OCI-LY3 (cell line): ENCODE data around the gene TMED7.

Experiments used
- H2AFZ ChIP-seq: fragments of 200-600, 300-600 bp; shearing (Covaris generic); 2 replicates; pipeline ENCODE4 v1.6.0; 2014; ENCODE audit warnings: antibody characterized with exemption, low read depth, low read length
- H3K27ac ChIP-seq: fragments of 200-600, 300-600 bp; sonication (generic); 2 replicates; pipeline ENCODE4 v1.5.1; 2014; ENCODE audit warnings: mild to moderate bottlenecking, low read length, moderate library complexity, mixed read lengths
- H3K27me3 ChIP-seq: fragments of 200-600, 300-600 bp; sonication (generic); 2 replicates; pipeline ENCODE4 v1.6.1; 2014; ENCODE audit warnings: low read depth, low read length, mixed read lengths
- H3K36me3 ChIP-seq: fragments of 200-600, 300-600 bp; sonication (generic); replicated peaks from 2 replicates; pipeline ENCODE3; 2014; ENCODE audit warnings: low read depth, low read length, mixed read lengths
- H3K4me1 ChIP-seq: fragments of 300-600, 200-600 bp; sonication (generic); 2 replicates; pipeline ENCODE4 v1.6.1; 2014; ENCODE audit warnings: low read length, mixed read lengths
- H3K4me2 ChIP-seq: fragments of 200-600, 300-600 bp; sonication (generic); 2 replicates; pipeline ENCODE4 v1.6.1; 2014; ENCODE audit warnings: low read length, mixed read lengths
- H3K4me3 ChIP-seq: fragments of 300-600, 200-600 bp; sonication (generic); 2 replicates; pipeline ENCODE4 v1.5.1; 2014; ENCODE audit warnings: antibody characterized with exemption, mild to moderate bottlenecking, low read length, moderate library complexity
- H3K79me2 ChIP-seq: fragments of 300-600, 200-600 bp; shearing (Covaris generic); 2 replicates; pipeline ENCODE4 v1.6.1; 2014; ENCODE audit warnings: mild to moderate bottlenecking, low read length, mixed read lengths
- H3K9ac ChIP-seq: fragments of 300-600, 200-600 bp; shearing (Covaris generic); 2 replicates; pipeline ENCODE4 v1.6.0; 2014; ENCODE audit warnings: mild to moderate bottlenecking, low read length, moderate library complexity
- H3K9me3 ChIP-seq: fragments of 200-600, 300-600 bp; shearing (Covaris generic); 2 replicates; pipeline ENCODE4 v1.6.1; 2014; ENCODE audit warnings: low read length, mixed read lengths; ENCODE audit not compliant: insufficient read depth
- H4K20me1 ChIP-seq: fragments of 200-600, 300-600 bp; sonication (generic); 2 replicates; pipeline ENCODE4 v1.6.1; 2016; ENCODE audit warnings: low read length, mixed read lengths; ENCODE audit not compliant: insufficient read depth
- CTCF ChIP-seq: fragments of 200-600, 300-600 bp; sonication (generic); IDR thresholded peaks from 2 replicates; pipeline ENCODE4 v1.5.1; 2014; ENCODE audit warnings: antibody characterized with exemption, low read length, low read depth
- EZH2phosphoT487 ChIP-seq: fragments of 200-600 bp; shearing (Covaris generic); IDR thresholded peaks from 2 replicates; pipeline ENCODE4 v1.6.1; 2018; ENCODE audit warnings: antibody characterized with exemption, mixed run types, low read depth

The TMED7 gene

GRCh38 chr5:115575167-115576070 lies 50.4 kb downstream of the TMED7 start:
- Histone ChIP-seq H3K27me3 (no peaks in the 10 kb centered on the region), H4K20me1 (no peaks in the 10 kb centered on the region), H3K79me2 (no peaks in the 10 kb centered on the region), H3K4me3 (no peak overlapping the region), H2AFZ (no peak overlapping the region), H3K27ac (peak overlapping the region; percentile 90), H3K4me2 (peak overlapping the region; percentile 19; the same call in 1 of the 2 replicates), H3K4me1 (peaks cover 75% of the 10 kb centered on the region), H3K36me3 (peaks cover 22% of the 10 kb centered on the region), H3K9ac (no peak overlapping the region), H3K9me3 (peaks cover 8% of the 10 kb centered on the region; the same call in 1 of the 2 replicates)
- TF ChIP-seq CTCF, result no peak
- TF ChIP-seq EZH2phosphoT487, result no peak

- TF ChIP-seq EZH2phosphoT487 (no peak), CTCF (no peak)
- no peaks in the 10 kb centered on the region for H3K27me3 ChIP-seq
- no peak overlapping the region for H3K9ac ChIP-seq
- no peak overlapping the region for H3K4me2 ChIP-seq
- no peaks in the 10 kb centered on the region for H3K79me2 ChIP-seq
- H3K4me1 ChIP-seq, result peaks cover 56% of the 10 kb centered on the region
- H4K20me1 ChIP-seq, result no peaks in the 10 kb centered on the region
- no peak overlapping the region for H3K27ac ChIP-seq
- peaks cover 21% of the 10 kb centered on the region for H3K36me3 ChIP-seq
- H2AFZ ChIP-seq, result no peak overlapping the region
- H3K4me3 ChIP-seq, result no peak overlapping the region
- H3K9me3 ChIP-seq, result peaks cover 8% of the 10 kb centered on the region; the same call in 1 of the 2 replicates
Measured at GRCh38 chr5:115573133-115573532, 52.7 kb downstream of the TMED7 start.

GRCh38 chr5:115571441-115571878 lies 54.4 kb downstream of the TMED7 start:
- Histone ChIP-seq H4K20me1 (no peaks in the 10 kb centered on the region), H3K36me3 (peaks cover 12% of the 10 kb centered on the region), H3K4me3 (no peak overlapping the region), H3K4me1 (peaks cover 40% of the 10 kb centered on the region), H3K9me3 (peaks cover 2% of the 10 kb centered on the region; the same call in 1 of the 2 replicates), H3K4me2 (no peak overlapping the region), H3K9ac (no peak overlapping the region), H3K27me3 (no peaks in the 10 kb centered on the region), H2AFZ (no peak overlapping the region), H3K27ac (no peak overlapping the region), H3K79me2 (no peaks in the 10 kb centered on the region)
- no peak for TF ChIP-seq EZH2phosphoT487
- no peak; the same call in 1 of the 2 replicates for TF ChIP-seq CTCF

GRCh38 chr5:115568668-115569067 lies 57.2 kb downstream of the TMED7 start:
- Histone ChIP-seq H2AFZ (no peak overlapping the region), H3K9me3 (no peaks in the 10 kb centered on the region), H3K36me3 (no peaks in the 10 kb centered on the region), H3K4me2 (no peak overlapping the region), H3K9ac (no peak overlapping the region), H3K4me3 (no peak overlapping the region), H3K4me1 (peaks cover 13% of the 10 kb centered on the region), H3K27ac (no peak overlapping the region), H3K79me2 (no peaks in the 10 kb centered on the region), H4K20me1 (no peaks in the 10 kb centered on the region), H3K27me3 (no peaks in the 10 kb centered on the region)
- TF ChIP-seq EZH2phosphoT487 (no peak), CTCF (no peak)
